Liver (tissue), 3 donors: ENCODE results near the gene C14orf132.

ENCODE experiments used
- EGR1 ChIP-seq, 2 donors: IDR thresholded peaks; 2 replicates each; pipeline ENCODE4 v1.6.1; 2016 to 2018; ENCODE audit warnings: antibody characterized with exemption in 2 of 2, low read depth in 2 of 2
- FOXA1 ChIP-seq: IDR thresholded peaks from 2 replicates; pipeline ENCODE4 v1.6.1; 2016; ENCODE audit warnings: antibody characterized with exemption
- GABPA ChIP-seq, 2 donors: IDR thresholded peaks in 1 of 2; conservative IDR thresholded peaks in 1 of 2; 2 replicates each; pipeline ENCODE4 v1.6.1; 2016; ENCODE audit warnings: antibody characterized with exemption in 2 of 2, mild to moderate bottlenecking in 1 of 2, moderate library complexity in 1 of 2
- JUND ChIP-seq, 2 donors: IDR thresholded peaks; 2 replicates each; pipeline ENCODE4 v1.6.1; 2016; ENCODE audit warnings: antibody characterized with exemption in 2 of 2
- RAD21 ChIP-seq, 2 donors: IDR thresholded peaks; 2 replicates each; pipeline ENCODE4 v1.6.1; 2016; ENCODE audit warnings: antibody characterized with exemption in 2 of 2, mild to moderate bottlenecking in 2 of 2
- RXRA ChIP-seq, 2 donors: IDR thresholded peaks; 2 replicates each; pipeline ENCODE4 v1.6.1; 2017 to 2018; ENCODE audit warnings: antibody characterized with exemption in 2 of 2, mild to moderate bottlenecking in 1 of 2
- SP1 ChIP-seq: IDR thresholded peaks from 2 replicates; pipeline ENCODE4 v1.6.1; 2018; ENCODE audit warnings: antibody characterized with exemption, mild to moderate bottlenecking
- TAF1 ChIP-seq: conservative IDR thresholded peaks from 2 replicates; pipeline ENCODE4 v1.6.1; 2016; ENCODE audit warnings: antibody characterized with exemption, mild to moderate bottlenecking
- YY1 ChIP-seq: IDR thresholded peaks from 2 replicates; pipeline ENCODE4 v1.6.1; 2016; ENCODE audit warnings: antibody characterized with exemption, mild to moderate bottlenecking
- TF ChIP-seq, protein P1 (sequence below): fragments of 150-350 bp; IDR thresholded peaks from 2 replicates; pipeline ENCODE4 v1.5.1; 2017; ENCODE audit warnings: improper control_type of control experiment, low read depth, low read length; ENCODE audit not compliant: missing input control
- TF ChIP-seq, protein P2 (sequence below): IDR thresholded peaks from 2 replicates; pipeline ENCODE4 v1.6.1; 2016; ENCODE audit warnings: antibody characterized with exemption
- TF ChIP-seq, protein P3 (sequence below): IDR thresholded peaks from 2 replicates; pipeline ENCODE4 v1.6.1; 2016; ENCODE audit warnings: antibody characterized with exemption
- TF ChIP-seq, protein P4 (sequence below): IDR thresholded peaks from 2 replicates; pipeline ENCODE4 v1.6.1; 2016; ENCODE audit warnings: antibody characterized with exemption
- TF ChIP-seq, protein P5 (sequence below): IDR thresholded peaks from 2 replicates; pipeline ENCODE4 v1.6.1; 2016; ENCODE audit warnings: antibody characterized with exemption, mild to moderate bottlenecking
- donor health status: healthy.
- donor health status: healthy.

DNA sequence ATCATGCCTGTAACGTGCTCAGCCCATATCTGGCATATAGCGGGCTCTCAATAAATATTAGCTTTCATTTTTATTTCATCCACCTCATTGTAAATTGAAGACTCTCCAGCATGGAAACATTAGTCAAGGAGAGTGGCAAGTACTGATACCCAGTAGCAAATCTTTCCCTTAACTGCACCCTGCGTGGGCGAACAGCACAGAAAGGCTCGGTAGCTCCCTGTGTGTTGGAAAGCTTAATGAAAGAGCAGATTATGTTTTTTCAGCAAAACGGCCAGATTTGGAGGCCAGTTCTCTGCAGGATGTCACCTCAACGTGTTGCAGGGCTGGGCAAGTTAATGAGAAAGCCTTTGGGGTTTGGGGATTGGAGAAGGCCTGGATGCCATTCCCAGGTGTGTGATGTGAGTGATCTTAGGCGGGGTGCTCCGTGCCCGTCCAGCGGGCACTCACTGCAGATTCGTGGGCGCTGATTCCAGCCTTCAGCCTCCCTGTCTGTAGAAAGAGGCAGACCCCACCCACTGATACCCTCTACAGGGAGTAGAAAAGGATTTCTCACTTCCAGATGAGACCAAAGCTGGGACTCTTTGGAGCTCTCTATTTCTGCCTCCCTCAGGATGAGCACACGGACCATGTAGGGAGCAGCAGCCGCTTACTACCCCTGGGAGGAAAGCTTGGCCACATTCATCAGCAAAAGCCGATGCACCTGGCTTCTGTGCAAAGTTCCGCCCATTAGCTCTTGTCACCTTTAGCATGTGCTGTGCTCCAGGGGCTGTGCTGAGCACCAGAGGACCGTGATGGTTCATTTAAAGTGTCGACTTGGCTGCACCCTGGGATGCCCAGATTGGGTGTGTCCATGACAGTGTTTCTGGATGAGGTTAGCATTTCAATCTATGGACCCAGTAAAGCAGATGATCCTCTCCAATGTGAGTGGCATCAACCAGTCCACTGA, 29.1 kb downstream of the C14orf132 start:
- TF ChIP-seq, protein P1, sequence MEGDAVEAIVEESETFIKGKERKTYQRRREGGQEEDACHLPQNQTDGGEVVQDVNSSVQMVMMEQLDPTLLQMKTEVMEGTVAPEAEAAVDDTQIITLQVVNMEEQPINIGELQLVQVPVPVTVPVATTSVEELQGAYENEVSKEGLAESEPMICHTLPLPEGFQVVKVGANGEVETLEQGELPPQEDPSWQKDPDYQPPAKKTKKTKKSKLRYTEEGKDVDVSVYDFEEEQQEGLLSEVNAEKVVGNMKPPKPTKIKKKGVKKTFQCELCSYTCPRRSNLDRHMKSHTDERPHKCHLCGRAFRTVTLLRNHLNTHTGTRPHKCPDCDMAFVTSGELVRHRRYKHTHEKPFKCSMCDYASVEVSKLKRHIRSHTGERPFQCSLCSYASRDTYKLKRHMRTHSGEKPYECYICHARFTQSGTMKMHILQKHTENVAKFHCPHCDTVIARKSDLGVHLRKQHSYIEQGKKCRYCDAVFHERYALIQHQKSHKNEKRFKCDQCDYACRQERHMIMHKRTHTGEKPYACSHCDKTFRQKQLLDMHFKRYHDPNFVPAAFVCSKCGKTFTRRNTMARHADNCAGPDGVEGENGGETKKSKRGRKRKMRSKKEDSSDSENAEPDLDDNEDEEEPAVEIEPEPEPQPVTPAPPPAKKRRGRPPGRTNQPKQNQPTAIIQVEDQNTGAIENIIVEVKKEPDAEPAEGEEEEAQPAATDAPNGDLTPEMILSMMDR, result no peak
- TF ChIP-seq JUND (IDR thresholded peaks at IDR 0.05) (no peak), GABPA (IDR thresholded peaks at IDR 0.05 in 1 of 2, conservative IDR thresholded peaks at IDR 0.05 in 1 of 2) (no peak), EGR1 (IDR thresholded peaks at IDR 0.05; ENCODE audit: low read depth in 2 of 2) (no peak), TAF1 (no peak), RAD21 (IDR thresholded peaks at IDR 0.05) (no peak), SP1 (no peak), YY1 (no peak), RXRA (IDR thresholded peaks at IDR 0.05) (no peak), FOXA1 (no peak)
- TF ChIP-seq, protein P2, sequence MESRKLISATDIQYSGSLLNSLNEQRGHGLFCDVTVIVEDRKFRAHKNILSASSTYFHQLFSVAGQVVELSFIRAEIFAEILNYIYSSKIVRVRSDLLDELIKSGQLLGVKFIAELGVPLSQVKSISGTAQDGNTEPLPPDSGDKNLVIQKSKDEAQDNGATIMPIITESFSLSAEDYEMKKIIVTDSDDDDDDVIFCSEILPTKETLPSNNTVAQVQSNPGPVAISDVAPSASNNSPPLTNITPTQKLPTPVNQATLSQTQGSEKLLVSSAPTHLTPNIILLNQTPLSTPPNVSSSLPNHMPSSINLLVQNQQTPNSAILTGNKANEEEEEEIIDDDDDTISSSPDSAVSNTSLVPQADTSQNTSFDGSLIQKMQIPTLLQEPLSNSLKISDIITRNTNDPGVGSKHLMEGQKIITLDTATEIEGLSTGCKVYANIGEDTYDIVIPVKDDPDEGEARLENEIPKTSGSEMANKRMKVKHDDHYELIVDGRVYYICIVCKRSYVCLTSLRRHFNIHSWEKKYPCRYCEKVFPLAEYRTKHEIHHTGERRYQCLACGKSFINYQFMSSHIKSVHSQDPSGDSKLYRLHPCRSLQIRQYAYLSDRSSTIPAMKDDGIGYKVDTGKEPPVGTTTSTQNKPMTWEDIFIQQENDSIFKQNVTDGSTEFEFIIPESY, result no peak
- TF ChIP-seq, protein P3, sequence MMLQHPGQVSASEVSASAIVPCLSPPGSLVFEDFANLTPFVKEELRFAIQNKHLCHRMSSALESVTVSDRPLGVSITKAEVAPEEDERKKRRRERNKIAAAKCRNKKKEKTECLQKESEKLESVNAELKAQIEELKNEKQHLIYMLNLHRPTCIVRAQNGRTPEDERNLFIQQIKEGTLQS, result no peak
- TF ChIP-seq, protein P4, sequence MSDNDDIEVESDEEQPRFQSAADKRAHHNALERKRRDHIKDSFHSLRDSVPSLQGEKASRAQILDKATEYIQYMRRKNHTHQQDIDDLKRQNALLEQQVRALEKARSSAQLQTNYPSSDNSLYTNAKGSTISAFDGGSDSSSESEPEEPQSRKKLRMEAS, result no peak
- TF ChIP-seq, protein P5, sequence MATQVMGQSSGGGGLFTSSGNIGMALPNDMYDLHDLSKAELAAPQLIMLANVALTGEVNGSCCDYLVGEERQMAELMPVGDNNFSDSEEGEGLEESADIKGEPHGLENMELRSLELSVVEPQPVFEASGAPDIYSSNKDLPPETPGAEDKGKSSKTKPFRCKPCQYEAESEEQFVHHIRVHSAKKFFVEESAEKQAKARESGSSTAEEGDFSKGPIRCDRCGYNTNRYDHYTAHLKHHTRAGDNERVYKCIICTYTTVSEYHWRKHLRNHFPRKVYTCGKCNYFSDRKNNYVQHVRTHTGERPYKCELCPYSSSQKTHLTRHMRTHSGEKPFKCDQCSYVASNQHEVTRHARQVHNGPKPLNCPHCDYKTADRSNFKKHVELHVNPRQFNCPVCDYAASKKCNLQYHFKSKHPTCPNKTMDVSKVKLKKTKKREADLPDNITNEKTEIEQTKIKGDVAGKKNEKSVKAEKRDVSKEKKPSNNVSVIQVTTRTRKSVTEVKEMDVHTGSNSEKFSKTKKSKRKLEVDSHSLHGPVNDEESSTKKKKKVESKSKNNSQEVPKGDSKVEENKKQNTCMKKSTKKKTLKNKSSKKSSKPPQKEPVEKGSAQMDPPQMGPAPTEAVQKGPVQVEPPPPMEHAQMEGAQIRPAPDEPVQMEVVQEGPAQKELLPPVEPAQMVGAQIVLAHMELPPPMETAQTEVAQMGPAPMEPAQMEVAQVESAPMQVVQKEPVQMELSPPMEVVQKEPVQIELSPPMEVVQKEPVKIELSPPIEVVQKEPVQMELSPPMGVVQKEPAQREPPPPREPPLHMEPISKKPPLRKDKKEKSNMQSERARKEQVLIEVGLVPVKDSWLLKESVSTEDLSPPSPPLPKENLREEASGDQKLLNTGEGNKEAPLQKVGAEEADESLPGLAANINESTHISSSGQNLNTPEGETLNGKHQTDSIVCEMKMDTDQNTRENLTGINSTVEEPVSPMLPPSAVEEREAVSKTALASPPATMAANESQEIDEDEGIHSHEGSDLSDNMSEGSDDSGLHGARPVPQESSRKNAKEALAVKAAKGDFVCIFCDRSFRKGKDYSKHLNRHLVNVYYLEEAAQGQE, result no peak
